ENCODE measurements around the gene CUL9.

- no peak for TF ChIP-seq EZH2 (IDR thresholded peaks at IDR 0.05; ENCODE audit: low read depth, unreplicated experiment)
- no peak for TF ChIP-seq CTCF (conservative IDR thresholded peaks at IDR 0.05; ENCODE audit: low read depth in 2 of 2)
- TF ChIP-seq REST (IDR thresholded peaks at IDR 0.05; ENCODE audit: unreplicated experiment), result no peak
- no peak for TF ChIP-seq JUNB (IDR thresholded peaks at IDR 0.05; ENCODE audit: unreplicated experiment)
- no peak for TF ChIP-seq POLR2AphosphoS5 (IDR thresholded peaks at IDR 0.05; ENCODE audit: low read depth)
- TF ChIP-seq ZNF331 (CRISPR knock-in tag; IDR thresholded peaks at IDR 0.05; ENCODE audit: low read depth), result no peak
- no peak for TF ChIP-seq ETS1 (IDR thresholded peaks at IDR 0.05)
- no peak for TF ChIP-seq CREB1 (CRISPR knock-in tag; IDR thresholded peaks at IDR 0.05; ENCODE audit: low read depth)
- no peak for TF ChIP-seq EZH2phosphoT487 (IDR thresholded peaks at IDR 0.05; ENCODE audit: unreplicated experiment)
- no peak for TF ChIP-seq NANOG (IDR thresholded peaks at IDR 0.05; ENCODE audit: borderline replicate concordance)
- no peak for TF ChIP-seq STAT1 (IDR thresholded peaks at IDR 0.05; ENCODE audit: unreplicated experiment)
These were observed 11.9 kb downstream of the CUL9 start for GRCh38 chr6:43193929-43194328.
